NCI-H146 (cell line): ENCODE data around the gene PHAX.
"Not testable (repeated sequence)": the region's sequence is repeated elsewhere in the genome, so short reads cannot be mapped to it uniquely, and the experiment has no call there.

Experiments
- DNase-seq: peaks from one replicate; lab custom pipeline; 2025; lab: John Stamatoyannopoulos, UW

PHAX gene

GRCh38 chr5:126605525-126605924 is 4.8 kb downstream of the PHAX start:
- DNase-seq, result no peak

- DNase-seq, result no peak
Measured at GRCh38 chr5:126610160-126610559, 9.4 kb downstream of the PHAX start.

- no peak for DNase-seq
Measured at GRCh38 chr5:126610616-126611015, 9.9 kb downstream of the PHAX start.

GRCh38 chr5:126613941-126614592 is 13.3 kb downstream of the PHAX start:
- no peak for DNase-seq

GRCh38 chr5:126615286-126615685 is 14.5 kb downstream of the PHAX start:
- no peak for DNase-seq

- not testable (repeated sequence) for DNase-seq
Measured at GRCh38 chr5:126617603-126618002, 16.9 kb downstream of the PHAX start.

GRCh38 chr5:126619781-126620180 is 19.0 kb downstream of the PHAX start:
- DNase-seq, result no peak

- no peak for DNase-seq
Measured at GRCh38 chr5:126624534-126624933, 23.8 kb downstream of the PHAX start.

GRCh38 chr5:126628102-126628501 is 27.4 kb downstream of the PHAX start:
- peak; percentile 45 for DNase-seq

GRCh38 chr5:126631920-126632319 is 31.2 kb downstream of the PHAX start:
- no peak for DNase-seq

- no peak for DNase-seq
Measured at GRCh38 chr5:126633552-126633951, 32.8 kb downstream of the PHAX start.

- DNase-seq, result no peak
Measured at GRCh38 chr5:126635585-126635984, 34.8 kb downstream of the PHAX start.

- no peak for DNase-seq
Measured at GRCh38 chr5:126636956-126637355, 36.2 kb downstream of the PHAX start.

- DNase-seq, result no peak
Measured at GRCh38 chr5:126640866-126641265, 40.1 kb downstream of the PHAX start.

- DNase-seq, result no peak
Measured at GRCh38 chr5:126641387-126641786, 40.6 kb downstream of the PHAX start.

- no peak for DNase-seq
Measured at GRCh38 chr5:126645132-126645531, 44.4 kb downstream of the PHAX start.

- no peak for DNase-seq
Measured at GRCh38 chr5:126647071-126647470, 46.3 kb downstream of the PHAX start.

- no peak for DNase-seq
Measured at GRCh38 chr5:126648471-126648870, 47.7 kb downstream of the PHAX start.

- not testable (repeated sequence) for DNase-seq
Measured at GRCh38 chr5:126649057-126649456, 48.3 kb downstream of the PHAX start.

- DNase-seq, result not testable (repeated sequence)
Measured at GRCh38 chr5:126649709-126650108, 49.0 kb downstream of the PHAX start.

GRCh38 chr5:126650463-126650862 is 49.7 kb downstream of the PHAX start:
- DNase-seq, result no peak

GRCh38 chr5:126651013-126651577 is 50.3 kb downstream of the PHAX start:
- DNase-seq, result no peak

GRCh38 chr5:126656401-126657007 is 55.8 kb downstream of the PHAX start:
- peak; percentile 3 for DNase-seq

GRCh38 chr5:126658561-126658960 is 57.8 kb downstream of the PHAX start:
- DNase-seq, result no peak
